Chondrocyte (in vitro differentiated cells): ENCODE data around the gene DENND10. TPM values are rescaled to one million over a fixed set of nuclear protein-coding genes. Genes with fewer than 3 reads are reported as not detected.

Experiments
- DNase-seq: peaks from one replicate; pipeline ENCODE4 v3.0.0; 2021; ENCODE audit warnings: mixed read lengths, low spot score
- H3K27ac Mint-ChIP-seq: one replicate; pipeline ENCODE4 v1.8.0; 2021; ENCODE audit warnings: mild to moderate bottlenecking, moderate library complexity, mixed read lengths; ENCODE audit not compliant: unreplicated experiment
- H3K27me3 Mint-ChIP-seq: 2 replicates; pipeline ENCODE4 v1.8.0; 2021; ENCODE audit warnings: low read depth, mixed read lengths
- H3K36me3 Mint-ChIP-seq: 2 replicates; pipeline ENCODE4 v1.8.0; 2021; ENCODE audit warnings: low read depth, mixed read lengths
- H3K4me1 Mint-ChIP-seq: 2 replicates; pipeline ENCODE4 v1.8.0; 2021; ENCODE audit warnings: low read depth, mild to moderate bottlenecking, mixed read lengths
- H3K4me3 Mint-ChIP-seq: one replicate; pipeline ENCODE4 v1.8.0; 2021; ENCODE audit warnings: mild to moderate bottlenecking, moderate library complexity, mixed read lengths; ENCODE audit not compliant: unreplicated experiment
- H3K9me3 Mint-ChIP-seq: 2 replicates; pipeline ENCODE4 v1.8.0; 2021; ENCODE audit warnings: low read depth, mixed read lengths
- total RNA-seq: library from RNA; stranded (reverse); gene quantifications from 3 replicates; pipeline ENCODE4 v1.2.1, GENCODE V29; 2021
- TF ChIP-seq, protein P1 (sequence below): fragments of 200-600 bp; sonication (generic); IDR thresholded peaks from 2 replicates; pipeline ENCODE4 v1.5.0; 2021; ENCODE audit warnings: antibody characterized with exemption, mild to moderate bottlenecking, moderate library complexity

DENND10 gene
- total RNA-seq, 1 donor from 2014 or later = 43.0 TPM

DNA sequence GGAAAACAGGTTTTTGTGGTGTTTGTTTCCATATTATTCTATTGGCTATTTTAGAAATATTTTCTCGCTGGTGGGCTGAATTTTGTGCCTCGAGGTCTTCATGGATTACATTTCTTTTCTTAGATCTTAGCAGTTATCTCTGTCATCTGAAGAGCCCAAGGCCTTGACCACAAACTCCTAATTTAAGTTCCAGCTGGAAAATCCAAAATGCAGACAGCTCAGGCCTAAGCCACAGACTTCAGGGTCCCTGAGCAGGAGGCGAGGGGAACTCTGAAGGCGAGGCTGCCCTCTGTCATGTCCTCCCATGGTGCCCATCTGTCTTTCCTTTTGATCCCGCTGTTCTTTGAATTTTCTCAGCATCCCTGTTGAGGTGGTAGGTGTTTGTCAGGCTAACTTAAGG, 14.3 kb downstream of the DENND10 start:
- Mint-ChIP-seq H3K27ac (no peak overlapping the region), H3K4me3 (no peak overlapping the region), H3K4me1 (peaks cover 7% of the 10 kb centered on the region), H3K36me3 (peaks cover 34% of the 10 kb centered on the region), H3K9me3 (no peaks in the 10 kb centered on the region), H3K27me3 (no peaks in the 10 kb centered on the region)
- no peak for DNase-seq
- TF ChIP-seq, protein P1, sequence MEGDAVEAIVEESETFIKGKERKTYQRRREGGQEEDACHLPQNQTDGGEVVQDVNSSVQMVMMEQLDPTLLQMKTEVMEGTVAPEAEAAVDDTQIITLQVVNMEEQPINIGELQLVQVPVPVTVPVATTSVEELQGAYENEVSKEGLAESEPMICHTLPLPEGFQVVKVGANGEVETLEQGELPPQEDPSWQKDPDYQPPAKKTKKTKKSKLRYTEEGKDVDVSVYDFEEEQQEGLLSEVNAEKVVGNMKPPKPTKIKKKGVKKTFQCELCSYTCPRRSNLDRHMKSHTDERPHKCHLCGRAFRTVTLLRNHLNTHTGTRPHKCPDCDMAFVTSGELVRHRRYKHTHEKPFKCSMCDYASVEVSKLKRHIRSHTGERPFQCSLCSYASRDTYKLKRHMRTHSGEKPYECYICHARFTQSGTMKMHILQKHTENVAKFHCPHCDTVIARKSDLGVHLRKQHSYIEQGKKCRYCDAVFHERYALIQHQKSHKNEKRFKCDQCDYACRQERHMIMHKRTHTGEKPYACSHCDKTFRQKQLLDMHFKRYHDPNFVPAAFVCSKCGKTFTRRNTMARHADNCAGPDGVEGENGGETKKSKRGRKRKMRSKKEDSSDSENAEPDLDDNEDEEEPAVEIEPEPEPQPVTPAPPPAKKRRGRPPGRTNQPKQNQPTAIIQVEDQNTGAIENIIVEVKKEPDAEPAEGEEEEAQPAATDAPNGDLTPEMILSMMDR = no peak

DNA sequence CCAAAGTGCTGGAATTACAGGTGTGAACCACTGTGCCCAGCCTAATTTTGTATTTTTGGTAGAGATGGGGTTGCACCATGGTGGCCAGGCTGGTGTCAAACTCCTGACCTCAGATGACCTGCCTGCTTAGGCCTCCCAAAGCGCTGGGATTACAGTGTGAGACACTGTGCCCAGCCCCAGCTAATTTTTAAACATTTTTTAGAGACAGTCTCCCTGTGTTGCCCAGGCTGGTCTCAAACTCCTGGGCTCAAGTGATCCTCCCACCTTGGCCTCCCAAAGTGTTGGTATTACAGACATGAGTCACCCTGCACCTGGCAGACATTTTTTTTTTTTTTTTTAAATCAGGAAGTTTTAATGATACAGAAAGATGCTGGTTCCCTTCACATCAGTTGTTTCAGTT, 15.5 kb downstream of the DENND10 start:
- Mint-ChIP-seq H3K9me3 (no peaks in the 10 kb centered on the region), H3K4me1 (no peaks in the 10 kb centered on the region), H3K27me3 (no peaks in the 10 kb centered on the region), H3K27ac (no peak overlapping the region), H3K4me3 (no peak overlapping the region), H3K36me3 (peaks cover 29% of the 10 kb centered on the region)
- TF ChIP-seq, protein P1 = no peak
- no peak for DNase-seq

GRCh38 chr10:119120413-119120867, 16.5 kb downstream of the DENND10 start:
- DNase-seq = no peak
- Mint-ChIP-seq H3K27ac (peak overlapping the region; percentile 8), H3K4me3 (no peak overlapping the region), H3K27me3 (no peaks in the 10 kb centered on the region), H3K9me3 (no peaks in the 10 kb centered on the region), H3K4me1 (no peaks in the 10 kb centered on the region), H3K36me3 (peaks cover 27% of the 10 kb centered on the region)
- TF ChIP-seq, protein P1 = no peak

- no peak for DNase-seq
- H3K36me3 Mint-ChIP-seq = peaks cover 29% of the 10 kb centered on the region
- no peaks in the 10 kb centered on the region for H3K27me3 Mint-ChIP-seq
- H3K9me3 Mint-ChIP-seq = no peaks in the 10 kb centered on the region
- H3K27ac Mint-ChIP-seq = no peak overlapping the region
- no peak overlapping the region for H3K4me3 Mint-ChIP-seq
- TF ChIP-seq, protein P1 = no peak
- no peaks in the 10 kb centered on the region for H3K4me1 Mint-ChIP-seq
Measured at GRCh38 chr10:119120875-119121274, 17.0 kb downstream of the DENND10 start.

GRCh38 chr10:119125942-119126341, 22.0 kb downstream of the DENND10 start:
- H3K27ac Mint-ChIP-seq = no peak overlapping the region
- H3K27me3 Mint-ChIP-seq = no peaks in the 10 kb centered on the region
- TF ChIP-seq, protein P1 = no peak
- no peak for DNase-seq
- no peaks in the 10 kb centered on the region for H3K9me3 Mint-ChIP-seq
- no peak overlapping the region for H3K4me3 Mint-ChIP-seq
- peaks cover 6% of the 10 kb centered on the region for H3K4me1 Mint-ChIP-seq
- peaks cover 44% of the 10 kb centered on the region for H3K36me3 Mint-ChIP-seq
